Left lung (tissue), 10 donors: ENCODE results near the gene LNPK. TPM values are rescaled to one million over a fixed set of nuclear protein-coding genes. Genes with fewer than 3 reads are reported as not detected.
"Not testable (repeated sequence)": the region's sequence is repeated elsewhere in the genome, so short reads cannot be mapped to it uniquely, and the experiment has no call there.

ENCODE experiments used
- ATAC-seq: fragments of 200-7000 bp; cut with Tn5 transposase; one replicate; pipeline ENCODE4 v1.9.1; 2020; ENCODE audit warnings: moderate library complexity
- DNase-seq, 4 donors: peaks; one replicate each; pipeline ENCODE4 v3.0.0-alpha.2; 2013 to 2020
- H3K27ac ChIP-seq, 2 donors: fragments of 200-600 bp; sonication (generic) in 1 of 2; one replicate each; pipeline versions ENCODE4 v1.5.0 to v1.8.0; 2020 to 2021
- H3K27me3 ChIP-seq, 2 donors: fragments of 200-600 bp; sonication (generic) in 1 of 2; one replicate each; pipeline versions ENCODE4 v1.5.0 to v1.8.0; 2020 to 2021
- H3K36me3 ChIP-seq, 2 donors: fragments of 200-600 bp; sonication (generic) in 1 of 2; one replicate each; pipeline versions ENCODE4 v1.5.0 to v1.8.0; 2020 to 2021
- H3K4me1 ChIP-seq, 2 donors: fragments of 200-600 bp; one replicate each; pipeline ENCODE4 v1.8.0; 2021
- H3K4me3 ChIP-seq, 2 donors: fragments of 200-600 bp; sonication (generic) in 1 of 2; one replicate each; pipeline versions ENCODE4 v1.5.0 to v1.8.0; 2020 to 2021; ENCODE audit warnings: mild to moderate bottlenecking in 1 of 2
- H3K9me3 ChIP-seq, 2 donors: fragments of 200-600 bp; sonication (generic) in 1 of 2; one replicate each; pipeline versions ENCODE4 v1.5.0 to v1.8.0; 2020 to 2021
- intact Hi-C, 2 donors: fragments of 100-400 bp; cut with DNase I; formaldehyde crosslinking; loops; one replicate each; pipeline versions ENCODE4 v1.11.2 to v1.14.2; 2022
- polyA plus RNA-seq, 6 donors: library from polyadenylated mRNA; unstranded; fragments of 120-200 nt; gene quantifications; one replicate each; pipeline ENCODE4 v1.2.1, GENCODE V29; 2013; ENCODE audit not compliant: insufficient read length in 6 of 6
- total RNA-seq, 2 donors: library from RNA; stranded (reverse); fragmentation: NEBNext Ultra II Directional; extraction: Animal tissue kit (Norgen Biotek cat#: 25700); gene quantifications; one replicate each; pipeline ENCODE4 v1.2.1, GENCODE V29; 2021
- TF ChIP-seq, protein P1 (sequence below), 2 donors: fragments of 200-600 bp; sonication (generic) in 1 of 2; IDR thresholded peaks; one replicate each; pipeline versions ENCODE4 v1.5.0 to v1.8.0; 2021; ENCODE audit warnings: antibody characterized with exemption in 2 of 2
- donor health status: DM: no; HTN: yes; CAD: no.
- donor health status: DM: no; HTN: no; CAD: no.

Gene LNPK
- total and polyA plus RNA-seq, 8 donors, result 38.0 to 47.9 (median 41.8) TPM

DNA sequence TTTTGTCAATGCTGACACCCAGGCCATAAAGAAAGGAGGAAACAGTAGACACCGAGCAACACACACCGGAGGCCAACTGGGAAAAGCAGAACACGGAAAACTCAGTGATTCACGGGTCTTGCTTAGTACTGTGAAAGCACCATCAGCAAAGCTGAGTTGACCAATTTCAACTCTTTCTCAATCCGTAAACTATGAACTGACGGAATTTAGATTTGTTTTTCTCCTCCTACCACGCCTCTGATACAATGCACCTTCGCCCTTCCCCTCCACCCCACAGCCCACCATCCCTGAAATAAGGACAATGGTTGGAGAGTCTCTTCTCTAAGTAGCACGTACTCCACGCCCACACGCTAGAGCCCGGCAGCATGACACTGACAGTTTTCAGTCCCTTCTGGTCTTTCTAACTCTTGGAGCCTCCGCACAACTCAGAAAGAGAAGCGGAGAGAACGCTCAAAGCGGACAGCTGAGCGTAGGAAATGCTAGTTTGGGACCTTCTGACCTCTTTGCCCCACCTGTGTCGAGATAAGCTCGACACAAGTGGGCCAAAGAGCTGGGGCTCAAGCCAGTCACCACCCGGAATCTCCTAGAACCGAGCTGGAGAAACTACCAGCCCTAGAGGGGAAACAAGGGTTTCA lies 669 bp downstream of the LNPK start:
- ATAC-seq, result peak; percentile 70
- DNase-seq, result peak; percentile 57 to 83 (median 70)
- Histone ChIP-seq H3K9me3 (no peaks in the 10 kb centered on the region), H3K27ac (peak overlapping the region; percentile 86 to 89), H3K27me3 (no peaks in the 10 kb centered on the region), H3K36me3 (no peaks in the 10 kb centered on the region), H3K4me1 (peaks cover 6 to 28% of the 10 kb centered on the region in 2 donors), H3K4me3 (peak overlapping the region; percentile 83 to 89)
- intact Hi-C loops, result no loop called here
- TF ChIP-seq, protein P1, sequence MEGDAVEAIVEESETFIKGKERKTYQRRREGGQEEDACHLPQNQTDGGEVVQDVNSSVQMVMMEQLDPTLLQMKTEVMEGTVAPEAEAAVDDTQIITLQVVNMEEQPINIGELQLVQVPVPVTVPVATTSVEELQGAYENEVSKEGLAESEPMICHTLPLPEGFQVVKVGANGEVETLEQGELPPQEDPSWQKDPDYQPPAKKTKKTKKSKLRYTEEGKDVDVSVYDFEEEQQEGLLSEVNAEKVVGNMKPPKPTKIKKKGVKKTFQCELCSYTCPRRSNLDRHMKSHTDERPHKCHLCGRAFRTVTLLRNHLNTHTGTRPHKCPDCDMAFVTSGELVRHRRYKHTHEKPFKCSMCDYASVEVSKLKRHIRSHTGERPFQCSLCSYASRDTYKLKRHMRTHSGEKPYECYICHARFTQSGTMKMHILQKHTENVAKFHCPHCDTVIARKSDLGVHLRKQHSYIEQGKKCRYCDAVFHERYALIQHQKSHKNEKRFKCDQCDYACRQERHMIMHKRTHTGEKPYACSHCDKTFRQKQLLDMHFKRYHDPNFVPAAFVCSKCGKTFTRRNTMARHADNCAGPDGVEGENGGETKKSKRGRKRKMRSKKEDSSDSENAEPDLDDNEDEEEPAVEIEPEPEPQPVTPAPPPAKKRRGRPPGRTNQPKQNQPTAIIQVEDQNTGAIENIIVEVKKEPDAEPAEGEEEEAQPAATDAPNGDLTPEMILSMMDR (IDR thresholded peaks at IDR 0.05), result no peak

DNA sequence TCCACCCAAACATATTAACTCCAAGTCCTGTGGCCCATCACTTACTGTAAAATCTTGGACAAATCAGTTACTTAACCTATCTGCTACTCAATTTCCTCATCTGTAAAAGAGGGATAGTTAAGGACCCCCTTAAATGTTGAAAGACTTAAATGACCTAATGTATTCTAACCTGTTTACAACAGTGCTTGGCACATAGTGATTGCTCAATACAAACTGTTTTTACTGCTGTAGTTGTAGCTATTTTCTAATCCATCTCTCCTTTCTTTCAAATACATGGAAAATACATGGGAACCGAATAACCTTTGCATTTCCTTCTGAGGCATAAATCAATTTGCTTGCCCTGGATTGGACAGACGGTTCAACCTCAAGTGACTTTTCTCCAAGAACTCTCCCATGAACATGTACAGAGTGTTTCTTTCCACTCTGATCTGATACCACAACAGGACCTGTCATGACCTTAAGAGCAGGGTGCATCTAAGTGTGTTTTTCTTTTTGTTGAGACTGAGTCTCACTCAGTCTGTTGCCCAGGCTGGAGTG lies 2.7 kb downstream of the LNPK start:
- DNase-seq (no peak), ATAC-seq (no peak)
- Histone ChIP-seq H3K27ac (no peak overlapping the region), H3K27me3 (no peaks in the 10 kb centered on the region), H3K9me3 (no peaks in the 10 kb centered on the region), H3K4me3 (no peak overlapping the region), H3K4me1 (peaks cover 6 to 28% of the 10 kb centered on the region in 2 donors), H3K36me3 (no peaks in the 10 kb centered on the region)
- TF ChIP-seq, protein P1 (IDR thresholded peaks at IDR 0.05), result no peak
- intact Hi-C loops, result no loop called here

DNA sequence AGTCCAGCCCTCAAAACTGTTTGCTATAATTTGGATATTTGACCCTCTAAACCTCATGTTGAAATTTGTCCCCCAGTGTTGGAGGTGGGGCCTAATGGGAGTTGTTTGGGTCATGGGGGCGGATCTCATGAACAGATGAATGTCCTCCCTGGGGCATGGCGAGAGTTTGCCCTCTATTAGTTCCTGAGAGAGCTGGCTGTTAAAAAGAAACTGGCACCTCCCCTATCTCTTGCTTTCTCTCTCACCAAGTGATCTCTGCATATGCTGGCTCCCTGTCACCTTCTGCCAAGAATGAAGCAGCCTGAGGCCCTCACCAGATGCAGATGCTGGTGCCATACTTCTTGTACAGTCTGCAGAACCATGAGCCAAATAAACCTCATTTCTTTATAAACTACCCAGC lies 12.0 kb downstream of the LNPK start:
- no peak overlapping the region for H3K27ac ChIP-seq
- no peaks in the 10 kb centered on the region for H3K9me3 ChIP-seq
- no peaks in the 10 kb centered on the region for H3K27me3 ChIP-seq
- DNase-seq, result no peak
- H3K4me1 ChIP-seq, result no peaks in the 10 kb centered on the region
- H3K4me3 ChIP-seq, result no peak overlapping the region
- H3K36me3 ChIP-seq, result peaks cover 0 to 24% of the 10 kb centered on the region in 2 donors
- ATAC-seq, result no peak
- intact Hi-C loops, result no loop called here
- TF ChIP-seq, protein P1 (IDR thresholded peaks at IDR 0.05), result no peak

DNA sequence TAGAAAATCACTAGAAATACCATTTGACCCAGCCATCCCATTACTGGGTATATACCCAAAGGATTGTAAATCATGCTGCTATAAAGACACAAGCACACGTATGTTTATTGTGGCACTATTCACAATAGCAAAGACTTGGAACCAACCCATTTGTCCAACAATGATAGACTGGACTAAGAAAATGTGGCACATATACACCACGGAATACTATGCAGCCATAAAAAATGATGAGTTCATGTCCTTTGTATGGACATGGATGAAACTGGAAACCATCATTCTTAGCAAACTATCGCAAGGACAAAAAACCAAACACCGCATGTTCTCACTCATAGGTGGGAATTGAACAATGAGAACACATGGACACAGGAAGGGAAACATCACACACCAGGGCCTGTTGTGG lies 14.9 kb downstream of the LNPK start:
- H3K36me3 ChIP-seq, result peaks cover 0 to 28% of the 10 kb centered on the region in 2 donors
- H3K4me3 ChIP-seq, H3K9me3 ChIP-seq, intact Hi-C loops, H3K27ac ChIP-seq, H3K4me1 ChIP-seq, H3K27me3 ChIP-seq, ATAC-seq, DNase-seq: not testable (repeated sequence)

DNA sequence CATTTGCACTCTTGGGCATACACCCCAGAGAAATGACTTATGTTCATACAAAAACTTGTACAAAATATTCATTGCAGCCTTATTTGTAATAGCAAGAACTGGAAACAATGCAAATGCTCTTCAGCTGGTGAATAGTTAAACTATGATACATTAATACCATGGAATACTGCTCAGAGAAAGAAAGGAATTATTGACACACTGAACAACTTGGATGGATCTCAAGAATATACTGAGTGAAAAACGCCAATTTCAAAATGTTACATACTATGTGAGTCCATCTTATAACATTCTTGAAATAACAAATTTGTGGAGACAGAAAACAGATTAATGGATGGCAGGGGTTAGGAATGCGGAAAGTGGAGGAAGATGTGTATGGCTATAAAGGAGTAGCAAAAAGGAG lies 17.2 kb downstream of the LNPK start:
- H3K27me3 ChIP-seq, result no peaks in the 10 kb centered on the region
- intact Hi-C loops, result no loop called here
- H3K36me3 ChIP-seq, result peaks cover 0 to 28% of the 10 kb centered on the region in 2 donors
- no peak for ATAC-seq
- H3K9me3 ChIP-seq, result no peaks in the 10 kb centered on the region
- TF ChIP-seq, protein P1 (IDR thresholded peaks at IDR 0.05), result no peak
- H3K4me3 ChIP-seq, result no peak overlapping the region
- H3K4me1 ChIP-seq, result no peaks in the 10 kb centered on the region
- no peak for DNase-seq
- H3K27ac ChIP-seq, result no peak overlapping the region

DNA sequence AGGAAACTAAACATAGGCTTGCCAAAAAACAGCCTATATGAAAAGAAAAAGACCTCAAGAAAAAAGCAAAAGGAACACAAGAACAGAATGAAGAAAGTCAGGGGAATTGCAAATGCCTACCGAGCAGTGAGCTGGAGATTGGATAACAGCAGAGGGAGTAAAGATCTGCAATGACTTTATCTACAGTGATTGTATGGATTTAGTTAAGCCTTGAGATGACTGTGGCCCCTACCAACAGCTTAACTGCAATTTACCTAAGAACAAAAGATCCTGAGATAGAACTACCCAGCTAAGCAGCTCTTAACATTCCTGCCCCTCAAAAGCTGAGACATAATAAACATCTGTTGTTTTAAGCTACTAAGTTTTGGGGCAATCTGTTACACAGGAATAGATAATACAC lies 20.5 kb downstream of the LNPK start:
- H3K27ac ChIP-seq, result no peak overlapping the region
- no peak overlapping the region for H3K4me3 ChIP-seq
- no peak for DNase-seq
- ATAC-seq, result no peak
- no peaks in the 10 kb centered on the region for H3K9me3 ChIP-seq
- TF ChIP-seq, protein P1 (IDR thresholded peaks at IDR 0.05), result no peak
- no peaks in the 10 kb centered on the region for H3K27me3 ChIP-seq
- peaks cover 0 to 37% of the 10 kb centered on the region in 2 donors for H3K36me3 ChIP-seq
- H3K4me1 ChIP-seq, result no peaks in the 10 kb centered on the region
- intact Hi-C loops, result no loop called here
